GOT3 (cell line): Measurements from ENCODE around the gene ABCC12.

Source experiments
- DNase-seq: peaks from one replicate; lab custom pipeline; 2025; ENCODE audit warnings: mixed read lengths; lab: John Stamatoyannopoulos, UW

The ABCC12 gene

GRCh38 chr16:48132696-48133095 lies 23.1 kb downstream of the ABCC12 start:
- DNase-seq, result no peak

GRCh38 chr16:48131201-48131935 lies 24.4 kb downstream of the ABCC12 start:
- DNase-seq, result no peak

GRCh38 chr16:48129926-48130325 lies 25.9 kb downstream of the ABCC12 start:
- no peak for DNase-seq

GRCh38 chr16:48128769-48129168 lies 27.0 kb downstream of the ABCC12 start:
- no peak for DNase-seq

- peak; percentile 75 for DNase-seq
Measured at GRCh38 chr16:48126801-48127644, 28.8 kb downstream of the ABCC12 start.

- no peak for DNase-seq
Measured at GRCh38 chr16:48125888-48126287, 29.9 kb downstream of the ABCC12 start.

- no peak for DNase-seq
Measured at GRCh38 chr16:48124266-48124665, 31.5 kb downstream of the ABCC12 start.

GRCh38 chr16:48123104-48123788 lies 32.5 kb downstream of the ABCC12 start:
- DNase-seq, result peak; percentile 83

GRCh38 chr16:48121276-48121675 lies 34.5 kb downstream of the ABCC12 start:
- DNase-seq, result no peak

- DNase-seq, result no peak
Measured at GRCh38 chr16:48118841-48119240, 37.0 kb downstream of the ABCC12 start.

- no peak for DNase-seq
Measured at GRCh38 chr16:48117217-48118105, 38.3 kb downstream of the ABCC12 start.

GRCh38 chr16:48115299-48115698 lies 40.5 kb downstream of the ABCC12 start:
- DNase-seq, result no peak

GRCh38 chr16:48114410-48114809 lies 41.4 kb downstream of the ABCC12 start:
- DNase-seq, result no peak

- DNase-seq, result no peak
Measured at GRCh38 chr16:48113471-48113870, 42.3 kb downstream of the ABCC12 start.

- no peak for DNase-seq
Measured at GRCh38 chr16:48113001-48113400, 42.8 kb downstream of the ABCC12 start.

GRCh38 chr16:48112600-48112999 lies 43.2 kb downstream of the ABCC12 start:
- DNase-seq, result no peak

GRCh38 chr16:48110982-48111381 lies 44.8 kb downstream of the ABCC12 start:
- DNase-seq, result no peak

- DNase-seq, result no peak
Measured at GRCh38 chr16:48110000-48110399, 45.8 kb downstream of the ABCC12 start.

GRCh38 chr16:48109475-48109874 lies 46.3 kb downstream of the ABCC12 start:
- DNase-seq, result no peak

GRCh38 chr16:48106446-48106845 lies 49.3 kb downstream of the ABCC12 start:
- DNase-seq, result no peak
